Fibroblast of pulmonary artery (primary cell): ENCODE data around the gene NXPE1.

Experiments
- DNase-seq: peaks from one replicate; pipeline ENCODE4 v3.0.0-alpha.2; 2010; ENCODE audit warnings: low read depth
- H3K4me3 ChIP-seq: replicated peaks from 2 replicates; pipeline ENCODE4 v1.5.1; 2011; ENCODE audit warnings: low read depth, mild to moderate bottlenecking, control low read depth, low read length, moderate library complexity
- CTCF ChIP-seq: IDR thresholded peaks from 2 replicates; pipeline ENCODE4 v1.5.1; 2011; ENCODE audit warnings: mild to moderate bottlenecking, control low read depth, low read length, inconsistent platforms; ENCODE audit errors: missing control alignments

The NXPE1 gene

GRCh38 chr11:114511538-114511937 is 48.1 kb downstream of the NXPE1 start:
- H3K4me3 ChIP-seq, result no peak overlapping the region
- no peak for TF ChIP-seq CTCF
- DNase-seq, result no peak

GRCh38 chr11:114511079-114511478 is 48.6 kb downstream of the NXPE1 start:
- TF ChIP-seq CTCF, result no peak
- H3K4me3 ChIP-seq, result no peak overlapping the region
- DNase-seq, result no peak

- TF ChIP-seq CTCF, result no peak
- H3K4me3 ChIP-seq, result no peak overlapping the region
- DNase-seq, result no peak
Measured at GRCh38 chr11:114501901-114502300, 57.8 kb downstream of the NXPE1 start.

GRCh38 chr11:114499756-114500155 is 59.9 kb downstream of the NXPE1 start:
- DNase-seq, result peak; percentile 19
- H3K4me3 ChIP-seq, result no peak overlapping the region
- TF ChIP-seq CTCF, result no peak

- no peak for TF ChIP-seq CTCF
- DNase-seq, result no peak
- no peak overlapping the region for H3K4me3 ChIP-seq
Measured at GRCh38 chr11:114496915-114497314, 62.8 kb downstream of the NXPE1 start.

- no peak for DNase-seq
- no peak for TF ChIP-seq CTCF
- no peak overlapping the region for H3K4me3 ChIP-seq
Measured at GRCh38 chr11:114483929-114484328, 75.8 kb downstream of the NXPE1 start.

- no peak for DNase-seq
- TF ChIP-seq CTCF, result no peak
- H3K4me3 ChIP-seq, result no peak overlapping the region
Measured at GRCh38 chr11:114482114-114482513, 77.6 kb downstream of the NXPE1 start.
